Measurements from ENCODE around the gene WTAP.
A peak's percentile ranks its signal among the peaks of the same experiment; 100 is the strongest.

DNA sequence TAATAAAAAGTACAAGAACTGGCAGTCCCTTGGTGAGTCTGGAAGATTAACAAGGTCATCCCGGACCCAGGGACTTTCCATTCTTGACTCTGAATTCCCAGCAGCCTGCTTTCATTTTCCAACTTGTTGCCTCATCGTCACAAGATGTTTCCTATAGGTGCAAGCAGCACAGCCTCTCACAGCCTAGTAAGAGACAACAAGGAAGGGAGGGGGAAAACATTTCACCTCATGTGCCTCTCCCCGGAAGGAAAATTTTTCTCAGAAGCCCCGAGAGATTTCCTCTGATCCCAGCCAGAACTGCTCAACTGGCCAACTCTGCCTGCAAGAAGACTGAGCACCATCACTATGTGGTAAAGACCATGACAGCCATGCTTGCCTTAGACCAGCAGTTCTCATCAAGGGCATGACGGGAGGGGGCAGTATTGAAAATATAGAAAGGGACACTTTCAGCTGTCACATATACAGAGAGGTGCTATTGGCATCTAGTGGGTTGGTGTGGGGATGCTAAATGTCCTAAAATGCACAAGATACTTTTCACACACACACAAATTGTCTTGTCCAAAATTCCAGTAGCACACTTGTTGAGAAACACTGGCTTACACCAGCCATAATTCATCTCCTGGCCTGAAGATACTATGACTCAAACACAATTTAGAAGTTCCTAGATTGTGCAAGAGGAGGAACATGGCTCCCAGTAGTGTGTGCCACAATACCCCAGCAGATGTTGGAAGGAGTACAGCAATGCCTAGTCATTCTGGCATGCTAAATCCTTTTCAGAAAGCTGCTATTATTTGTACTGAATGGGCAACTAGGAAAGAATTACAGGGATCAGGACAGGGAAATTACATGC lies 10.8 kb upstream of the WTAP start:
- no peak for TF ChIP-seq CTCF (IDR thresholded peaks at IDR 0.05)
- no peak for TF ChIP-seq POLR2A (IDR thresholded peaks at IDR 0.05)
- peak; percentile 67 to 87 (median 82) for TF ChIP-seq POLR2AphosphoS5 (IDR thresholded peaks at IDR 0.05)

All from transverse colon (tissue), 4 donors.